ENCODE data around the gene HIF3A.

The HIF3A gene

DNA sequence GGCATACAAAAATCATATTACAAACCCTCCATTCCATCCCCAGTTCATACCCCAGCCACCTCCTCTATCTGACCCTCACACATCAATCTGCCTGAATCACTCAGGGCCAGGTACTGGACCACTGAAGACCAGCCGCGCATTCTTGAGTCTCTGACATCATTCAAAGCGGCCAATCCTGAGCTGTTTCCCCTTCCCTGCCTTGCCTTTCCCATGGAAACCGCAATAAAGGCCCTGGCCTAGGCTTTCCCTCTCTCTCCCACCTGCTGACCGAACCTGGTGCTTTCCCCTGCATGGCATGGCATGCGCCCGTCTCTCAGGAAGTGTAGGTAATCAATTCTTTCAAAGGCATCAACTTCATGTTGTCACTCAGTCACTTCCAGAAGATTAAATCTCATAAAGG is 17.7 kb upstream of the HIF3A start:
- H3K4me1 ChIP-seq (ENCODE audit: insufficient read depth, low read length) = peaks cover 5% of the 10 kb centered on the region
- no peak overlapping the region for H3K9ac ChIP-seq (ENCODE audit: low read depth, low read length)
- peaks cover 3% of the 10 kb centered on the region for H3K9me3 ChIP-seq (ENCODE audit: control insufficient read depth, insufficient read depth, low read length)
- H3K36me3 ChIP-seq (ENCODE audit: insufficient read depth, low read length) = no peaks in the 10 kb centered on the region

GRCh38 chr19:46283771-46284170 is 13.1 kb upstream of the HIF3A start:
- H3K9ac ChIP-seq (ENCODE audit: low read depth, low read length) = no peak overlapping the region
- H3K4me1 ChIP-seq (ENCODE audit: insufficient read depth, low read length) = peaks cover 3% of the 10 kb centered on the region
- no peaks in the 10 kb centered on the region for H3K9me3 ChIP-seq (ENCODE audit: control insufficient read depth, insufficient read depth, low read length)
- no peaks in the 10 kb centered on the region for H3K36me3 ChIP-seq (ENCODE audit: insufficient read depth, low read length)

GRCh38 chr19:46284635-46285034 is 12.2 kb upstream of the HIF3A start:
- no peaks in the 10 kb centered on the region for H3K9me3 ChIP-seq (ENCODE audit: control insufficient read depth, insufficient read depth, low read length)
- H3K9ac ChIP-seq (ENCODE audit: low read depth, low read length) = no peak overlapping the region
- H3K4me1 ChIP-seq (ENCODE audit: insufficient read depth, low read length) = no peaks in the 10 kb centered on the region
- no peaks in the 10 kb centered on the region for H3K36me3 ChIP-seq (ENCODE audit: insufficient read depth, low read length)

DNA sequence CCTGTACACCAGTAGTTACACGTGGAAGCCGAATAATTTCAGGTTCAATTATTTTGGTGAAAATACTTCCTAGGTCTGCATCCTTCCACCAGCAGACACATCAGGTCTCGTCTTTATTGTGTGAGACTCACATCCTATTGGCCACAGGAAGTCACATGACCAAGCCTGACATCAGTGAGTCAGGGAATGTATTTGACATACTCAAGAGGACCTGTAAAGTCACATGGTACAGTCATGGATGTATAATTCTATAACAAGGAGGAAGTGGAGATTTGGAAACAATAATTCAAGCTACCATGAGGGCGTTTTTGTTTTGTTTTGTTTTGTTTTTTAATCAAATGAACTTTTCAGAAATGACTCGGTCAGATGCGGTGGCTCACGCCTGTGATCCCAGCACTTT is 9.3 kb upstream of the HIF3A start:
- no peaks in the 10 kb centered on the region for H3K9me3 ChIP-seq (ENCODE audit: control insufficient read depth, insufficient read depth, low read length)
- H3K9ac ChIP-seq (ENCODE audit: low read depth, low read length) = no peak overlapping the region
- no peaks in the 10 kb centered on the region for H3K36me3 ChIP-seq (ENCODE audit: insufficient read depth, low read length)
- H3K4me1 ChIP-seq (ENCODE audit: insufficient read depth, low read length) = no peaks in the 10 kb centered on the region

- Histone ChIP-seq H3K9me3 (ENCODE audit: control insufficient read depth, insufficient read depth, low read length) (no peaks in the 10 kb centered on the region), H3K9ac (ENCODE audit: low read depth, low read length) (no peak overlapping the region), H3K4me1 (ENCODE audit: insufficient read depth, low read length) (no peaks in the 10 kb centered on the region), H3K36me3 (ENCODE audit: insufficient read depth, low read length) (no peaks in the 10 kb centered on the region)
Observed at GRCh38 chr19:46288896-46289588, 7.8 kb upstream of the HIF3A start.

- Histone ChIP-seq H3K9ac (ENCODE audit: low read depth, low read length) (no peak overlapping the region), H3K4me1 (ENCODE audit: insufficient read depth, low read length) (no peaks in the 10 kb centered on the region), H3K36me3 (ENCODE audit: insufficient read depth, low read length) (no peaks in the 10 kb centered on the region), H3K9me3 (ENCODE audit: control insufficient read depth, insufficient read depth, low read length) (no peaks in the 10 kb centered on the region)
Observed at GRCh38 chr19:46289724-46290619, 6.9 kb upstream of the HIF3A start.

GRCh38 chr19:46291829-46292228 is 5.0 kb upstream of the HIF3A start:
- no peak overlapping the region for H3K9ac ChIP-seq (ENCODE audit: low read depth, low read length)
- H3K36me3 ChIP-seq (ENCODE audit: insufficient read depth, low read length) = no peaks in the 10 kb centered on the region
- no peaks in the 10 kb centered on the region for H3K9me3 ChIP-seq (ENCODE audit: control insufficient read depth, insufficient read depth, low read length)
- no peaks in the 10 kb centered on the region for H3K4me1 ChIP-seq (ENCODE audit: insufficient read depth, low read length)

- no peaks in the 10 kb centered on the region for H3K4me1 ChIP-seq (ENCODE audit: insufficient read depth, low read length)
- H3K9ac ChIP-seq (ENCODE audit: low read depth, low read length) = no peak overlapping the region
- no peaks in the 10 kb centered on the region for H3K9me3 ChIP-seq (ENCODE audit: control insufficient read depth, insufficient read depth, low read length)
- no peaks in the 10 kb centered on the region for H3K36me3 ChIP-seq (ENCODE audit: insufficient read depth, low read length)
Observed at GRCh38 chr19:46294494-46294893, 2.3 kb upstream of the HIF3A start.

- Histone ChIP-seq H3K36me3 (ENCODE audit: insufficient read depth, low read length) (no peaks in the 10 kb centered on the region), H3K4me1 (ENCODE audit: insufficient read depth, low read length) (peaks cover 9% of the 10 kb centered on the region), H3K9me3 (ENCODE audit: control insufficient read depth, insufficient read depth, low read length) (no peaks in the 10 kb centered on the region), H3K9ac (ENCODE audit: low read depth, low read length) (no peak overlapping the region)
Observed at GRCh38 chr19:46295401-46296201, 1.2 kb upstream of the HIF3A start.

DNA sequence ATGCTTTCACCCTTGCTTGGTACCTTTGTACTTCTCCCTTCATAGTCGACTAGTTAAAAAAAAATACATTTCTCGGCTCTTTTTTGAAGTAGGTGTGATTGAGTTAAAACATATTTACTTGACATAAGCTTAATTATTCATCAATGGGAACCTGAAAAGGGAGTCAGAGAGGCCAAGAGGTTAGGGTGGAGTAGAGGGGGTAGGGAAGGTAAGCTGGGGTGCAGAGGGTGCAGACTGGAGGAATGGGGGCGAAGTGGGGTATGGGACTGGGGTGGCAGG is 701 bp upstream of the HIF3A start:
- Histone ChIP-seq H3K36me3 (ENCODE audit: insufficient read depth, low read length) (no peaks in the 10 kb centered on the region), H3K9ac (ENCODE audit: low read depth, low read length) (no peak overlapping the region; the same call in 1 of the 2 replicates), H3K4me1 (ENCODE audit: insufficient read depth, low read length) (peaks cover 12% of the 10 kb centered on the region), H3K9me3 (ENCODE audit: control insufficient read depth, insufficient read depth, low read length) (no peaks in the 10 kb centered on the region)

- Histone ChIP-seq H3K4me1 (ENCODE audit: insufficient read depth, low read length) (peaks cover 15% of the 10 kb centered on the region), H3K9ac (ENCODE audit: low read depth, low read length) (peak overlapping the region; percentile 74; the same call in 1 of the 2 replicates), H3K9me3 (ENCODE audit: control insufficient read depth, insufficient read depth, low read length) (no peaks in the 10 kb centered on the region), H3K36me3 (ENCODE audit: insufficient read depth, low read length) (no peaks in the 10 kb centered on the region)
Observed at GRCh38 chr19:46297700-46298478, 1.0 kb downstream of the HIF3A start.

DNA sequence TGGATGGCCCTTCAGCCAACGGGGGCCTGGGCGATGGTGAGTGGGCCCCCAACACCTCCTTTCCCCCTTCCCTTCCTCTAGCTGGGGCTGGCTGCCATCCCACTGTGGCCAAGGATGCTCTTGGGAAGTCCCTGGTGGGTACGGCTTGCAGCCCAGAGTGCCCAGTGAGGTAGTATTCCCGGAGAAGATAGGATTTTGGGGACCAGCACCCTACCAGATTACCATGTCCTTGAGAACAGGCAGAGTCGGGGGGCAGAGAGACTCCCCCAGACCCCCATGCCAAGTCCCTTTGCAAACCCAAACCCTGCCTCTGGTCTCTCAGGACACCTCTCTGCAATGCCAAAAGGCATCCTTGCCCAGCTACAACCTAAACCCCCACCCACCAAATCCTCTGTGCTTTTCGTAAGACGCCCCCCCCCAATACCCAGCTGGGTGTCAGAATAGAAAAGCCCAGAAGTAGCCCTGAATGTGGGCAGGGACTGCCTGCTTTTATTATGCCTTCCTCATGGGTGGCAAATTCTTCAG is 1.7 kb downstream of the HIF3A start:
- no peak overlapping the region for H3K9ac ChIP-seq (ENCODE audit: low read depth, low read length)
- H3K9me3 ChIP-seq (ENCODE audit: control insufficient read depth, insufficient read depth, low read length) = no peaks in the 10 kb centered on the region
- peaks cover 20% of the 10 kb centered on the region for H3K4me1 ChIP-seq (ENCODE audit: insufficient read depth, low read length)
- no peaks in the 10 kb centered on the region for H3K36me3 ChIP-seq (ENCODE audit: insufficient read depth, low read length)

GRCh38 chr19:46299004-46299509 is 2.2 kb downstream of the HIF3A start:
- H3K9ac ChIP-seq (ENCODE audit: low read depth, low read length) = no peak overlapping the region
- H3K36me3 ChIP-seq (ENCODE audit: insufficient read depth, low read length) = no peaks in the 10 kb centered on the region
- peaks cover 20% of the 10 kb centered on the region for H3K4me1 ChIP-seq (ENCODE audit: insufficient read depth, low read length)
- H3K9me3 ChIP-seq (ENCODE audit: control insufficient read depth, insufficient read depth, low read length) = no peaks in the 10 kb centered on the region

GRCh38 chr19:46299695-46300094 is 2.9 kb downstream of the HIF3A start:
- Histone ChIP-seq H3K36me3 (ENCODE audit: insufficient read depth, low read length) (no peaks in the 10 kb centered on the region), H3K9ac (ENCODE audit: low read depth, low read length) (no peak overlapping the region; the same call in 1 of the 2 replicates), H3K4me1 (ENCODE audit: insufficient read depth, low read length) (peaks cover 20% of the 10 kb centered on the region), H3K9me3 (ENCODE audit: control insufficient read depth, insufficient read depth, low read length) (no peaks in the 10 kb centered on the region)

Measured in ES-I3 (cell line).